ENCODE data around the gene PTPRD.

PTPRD gene

DNA sequence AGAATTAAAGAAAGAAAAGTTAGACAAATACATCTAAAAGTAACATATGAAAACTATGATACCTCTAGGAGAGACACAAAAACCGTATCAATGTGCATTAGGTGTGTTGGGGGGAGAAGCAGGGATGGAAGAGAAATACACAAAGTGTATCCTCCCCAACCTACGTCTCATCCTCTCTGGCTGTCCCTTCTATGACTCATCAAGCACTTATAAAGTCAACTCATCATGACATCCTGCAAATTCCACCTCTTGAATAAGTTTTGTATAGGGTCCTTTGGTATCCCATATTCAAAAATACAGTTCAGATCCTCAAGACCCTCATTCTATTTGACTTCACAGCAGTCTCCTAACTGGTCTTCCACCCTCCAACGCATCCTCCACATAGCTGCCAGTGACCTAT is 1895.7 kb downstream of the PTPRD start:
- no peak overlapping the region for H3K9ac ChIP-seq (ENCODE audit: low read depth in 1 of 2, low read length in 2 of 2)
- H3K27me3 ChIP-seq (ENCODE audit: control insufficient read depth in 1 of 2, insufficient read depth in 2 of 2, low read length in 2 of 2) = no peaks in the 10 kb centered on the region
- no peaks in the 10 kb centered on the region for H3K4me1 ChIP-seq (ENCODE audit: control insufficient read depth in 1 of 2, insufficient read depth in 2 of 2, low read length in 2 of 2)
- H3K36me3 ChIP-seq (ENCODE audit: control insufficient read depth in 1 of 2, insufficient read depth in 2 of 2, low read length in 2 of 2) = no peaks in the 10 kb centered on the region
- no peaks in the 10 kb centered on the region for H3K9me3 ChIP-seq (ENCODE audit: control insufficient read depth in 1 of 2, low read length in 2 of 2)
- H3K27ac ChIP-seq (ENCODE audit: low read depth, low read length) = no peak overlapping the region
- no peak overlapping the region for H3K4me3 ChIP-seq (ENCODE audit: low read depth in 1 of 2, low read length in 2 of 2)

DNA sequence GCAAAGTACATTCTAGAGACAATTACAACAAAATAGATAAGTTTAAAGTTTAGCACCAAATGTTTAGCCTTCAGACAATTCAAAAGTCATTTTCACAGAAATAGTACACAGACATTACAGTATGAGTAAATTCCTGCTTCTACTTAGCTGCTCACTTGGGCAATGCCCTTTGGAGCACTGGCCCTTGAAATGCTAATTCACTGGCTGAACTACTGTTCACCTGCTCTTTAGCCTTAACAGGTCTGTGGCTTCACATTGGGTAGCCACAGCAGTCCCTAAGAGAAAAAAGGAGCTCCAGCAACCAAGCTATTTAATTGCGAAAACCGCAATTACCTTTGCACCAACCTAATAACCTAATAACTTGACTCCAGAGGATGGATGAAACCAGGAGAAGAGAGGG is 1897.0 kb downstream of the PTPRD start:
- H3K36me3 ChIP-seq (ENCODE audit: control insufficient read depth in 1 of 2, insufficient read depth in 2 of 2, low read length in 2 of 2) = no peaks in the 10 kb centered on the region
- H3K4me3 ChIP-seq (ENCODE audit: low read depth in 1 of 2, low read length in 2 of 2) = no peak overlapping the region
- no peaks in the 10 kb centered on the region for H3K4me1 ChIP-seq (ENCODE audit: control insufficient read depth in 1 of 2, insufficient read depth in 2 of 2, low read length in 2 of 2)
- H3K9me3 ChIP-seq (ENCODE audit: control insufficient read depth in 1 of 2, low read length in 2 of 2) = no peaks in the 10 kb centered on the region
- no peak overlapping the region for H3K9ac ChIP-seq (ENCODE audit: low read depth in 1 of 2, low read length in 2 of 2)
- no peak overlapping the region for H3K27ac ChIP-seq (ENCODE audit: low read depth, low read length)
- H3K27me3 ChIP-seq (ENCODE audit: control insufficient read depth in 1 of 2, insufficient read depth in 2 of 2, low read length in 2 of 2) = no peaks in the 10 kb centered on the region

DNA sequence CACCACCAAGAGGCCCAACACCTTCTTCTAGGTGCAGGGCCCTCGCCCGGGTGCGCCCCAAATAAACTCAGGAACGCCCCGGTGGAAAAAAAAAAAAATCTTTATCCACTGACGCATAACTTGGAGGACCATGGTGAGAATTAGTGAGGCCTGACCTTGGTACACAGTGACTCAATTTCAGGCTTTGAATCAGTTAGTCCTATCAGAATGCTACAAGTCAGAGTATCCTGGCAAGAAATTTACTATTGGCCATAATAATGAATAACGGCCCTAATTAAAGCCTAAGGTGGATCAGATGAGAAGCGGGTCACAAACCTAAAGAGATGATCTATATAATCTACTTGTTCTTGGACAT is 1899.0 kb downstream of the PTPRD start:
- Histone ChIP-seq H3K4me1 (ENCODE audit: control insufficient read depth in 1 of 2, insufficient read depth in 2 of 2, low read length in 2 of 2) (no peaks in the 10 kb centered on the region), H3K4me3 (ENCODE audit: low read depth in 1 of 2, low read length in 2 of 2) (no peak overlapping the region), H3K27me3 (ENCODE audit: control insufficient read depth in 1 of 2, insufficient read depth in 2 of 2, low read length in 2 of 2) (no peaks in the 10 kb centered on the region), H3K27ac (ENCODE audit: low read depth, low read length) (no peak overlapping the region), H3K36me3 (ENCODE audit: control insufficient read depth in 1 of 2, insufficient read depth in 2 of 2, low read length in 2 of 2) (no peaks in the 10 kb centered on the region), H3K9me3 (ENCODE audit: control insufficient read depth in 1 of 2, low read length in 2 of 2) (no peaks in the 10 kb centered on the region), H3K9ac (ENCODE audit: low read depth in 1 of 2, low read length in 2 of 2) (no peak overlapping the region)

DNA sequence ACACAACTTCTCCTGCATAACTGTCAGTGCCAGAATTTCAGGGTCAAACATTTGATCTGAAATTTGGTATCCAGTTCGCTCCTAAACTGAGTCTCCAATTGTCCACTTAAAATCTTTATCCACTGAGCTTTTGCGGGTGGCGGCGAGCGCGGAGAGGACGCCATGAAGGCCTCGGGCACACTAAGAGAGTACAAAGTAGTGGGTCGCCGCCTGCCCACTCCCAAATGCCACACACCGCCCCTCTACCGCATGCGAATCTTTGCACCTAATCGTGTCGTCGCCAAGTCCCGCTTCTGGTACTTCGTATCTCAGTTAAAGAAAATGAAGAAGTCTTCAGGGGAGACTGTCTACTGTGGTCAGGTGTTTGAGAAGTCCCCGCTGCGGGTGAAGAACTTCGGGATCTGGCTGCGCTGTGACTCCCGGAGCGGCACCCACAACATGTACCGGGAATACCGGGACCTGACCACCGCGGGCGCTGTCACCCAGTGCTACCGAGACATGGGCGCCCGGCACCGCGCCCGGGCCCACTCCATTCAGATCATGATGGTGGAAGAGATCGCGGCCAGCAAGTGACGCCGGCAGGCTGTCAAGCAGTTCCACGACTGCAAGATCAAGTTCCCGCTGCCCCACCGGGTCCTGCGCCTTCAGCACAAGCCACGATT is 1899.5 kb downstream of the PTPRD start:
- no peak overlapping the region for H3K4me3 ChIP-seq (ENCODE audit: low read depth in 1 of 2, low read length in 2 of 2)
- H3K9ac ChIP-seq (ENCODE audit: low read depth in 1 of 2, low read length in 2 of 2) = no peak overlapping the region
- H3K9me3 ChIP-seq (ENCODE audit: control insufficient read depth in 1 of 2, low read length in 2 of 2) = no peaks in the 10 kb centered on the region
- H3K36me3 ChIP-seq (ENCODE audit: control insufficient read depth in 1 of 2, insufficient read depth in 2 of 2, low read length in 2 of 2) = no peaks in the 10 kb centered on the region
- no peaks in the 10 kb centered on the region for H3K27me3 ChIP-seq (ENCODE audit: control insufficient read depth in 1 of 2, insufficient read depth in 2 of 2, low read length in 2 of 2)
- no peaks in the 10 kb centered on the region for H3K4me1 ChIP-seq (ENCODE audit: control insufficient read depth in 1 of 2, insufficient read depth in 2 of 2, low read length in 2 of 2)
- no peak overlapping the region for H3K27ac ChIP-seq (ENCODE audit: low read depth, low read length)

DNA sequence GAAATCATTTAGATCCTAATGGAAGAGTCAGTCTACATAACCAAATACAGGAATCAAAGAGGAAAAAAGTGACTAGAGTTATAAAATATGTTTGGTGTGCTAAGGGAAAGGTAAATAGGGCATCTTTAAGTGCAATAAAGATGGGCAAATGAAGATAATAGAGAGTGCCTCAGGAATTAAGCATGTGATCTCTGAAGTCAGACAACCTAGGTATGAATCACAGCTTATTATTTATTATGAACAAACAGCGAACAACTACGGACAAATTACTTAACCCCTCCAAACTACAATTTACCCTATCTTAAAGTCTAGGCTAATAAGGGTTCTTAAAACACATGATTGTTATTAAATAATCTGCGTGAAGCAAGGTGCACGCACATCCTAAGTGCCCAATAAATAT is 1903.1 kb downstream of the PTPRD start:
- H3K4me3 ChIP-seq (ENCODE audit: low read depth in 1 of 2, low read length in 2 of 2) = no peak overlapping the region
- H3K27me3 ChIP-seq (ENCODE audit: control insufficient read depth in 1 of 2, insufficient read depth in 2 of 2, low read length in 2 of 2) = no peaks in the 10 kb centered on the region

DNA sequence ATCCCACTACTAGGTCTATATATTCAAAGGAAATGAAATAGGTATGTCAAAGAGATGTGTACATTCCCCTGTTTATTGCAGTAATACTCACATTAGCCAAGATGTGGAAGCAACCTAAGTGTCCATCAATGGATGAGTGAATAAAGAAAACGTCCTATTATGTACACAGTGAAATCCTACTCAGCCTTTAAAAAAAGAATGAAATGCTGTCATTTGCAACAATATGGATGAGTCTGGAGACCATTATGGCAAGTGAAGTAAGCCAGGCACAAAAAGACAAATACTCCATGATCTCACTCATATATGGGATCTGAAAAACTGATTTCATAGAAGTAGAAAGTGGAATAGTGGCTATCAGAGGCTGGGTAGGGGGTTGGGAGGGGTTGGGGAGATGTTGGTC is 1904.1 kb downstream of the PTPRD start:
- H3K9ac ChIP-seq (ENCODE audit: low read depth in 1 of 2, low read length in 2 of 2) = no peak overlapping the region
- H3K27me3 ChIP-seq (ENCODE audit: control insufficient read depth in 1 of 2, insufficient read depth in 2 of 2, low read length in 2 of 2) = no peaks in the 10 kb centered on the region
- no peak overlapping the region for H3K4me3 ChIP-seq (ENCODE audit: low read depth in 1 of 2, low read length in 2 of 2)
- no peaks in the 10 kb centered on the region for H3K9me3 ChIP-seq (ENCODE audit: control insufficient read depth in 1 of 2, low read length in 2 of 2)
- H3K4me1 ChIP-seq (ENCODE audit: control insufficient read depth in 1 of 2, insufficient read depth in 2 of 2, low read length in 2 of 2) = peaks cover 0 to 4% of the 10 kb centered on the region in 2 donors
- no peaks in the 10 kb centered on the region for H3K36me3 ChIP-seq (ENCODE audit: control insufficient read depth in 1 of 2, insufficient read depth in 2 of 2, low read length in 2 of 2)
- H3K27ac ChIP-seq (ENCODE audit: low read depth, low read length) = no peak overlapping the region

More for the DNA sequence above, 1903.1 kb downstream of the PTPRD start:
- no peak overlapping the region for H3K27ac ChIP-seq (ENCODE audit: low read depth, low read length)
- H3K9me3 ChIP-seq (ENCODE audit: control insufficient read depth in 1 of 2, low read length in 2 of 2) = no peaks in the 10 kb centered on the region
- H3K36me3 ChIP-seq (ENCODE audit: control insufficient read depth in 1 of 2, insufficient read depth in 2 of 2, low read length in 2 of 2) = no peaks in the 10 kb centered on the region
- no peak overlapping the region for H3K9ac ChIP-seq (ENCODE audit: low read depth in 1 of 2, low read length in 2 of 2)
- H3K4me1 ChIP-seq (ENCODE audit: control insufficient read depth in 1 of 2, insufficient read depth in 2 of 2, low read length in 2 of 2) = peaks cover 0 to 4% of the 10 kb centered on the region in 2 donors

DNA sequence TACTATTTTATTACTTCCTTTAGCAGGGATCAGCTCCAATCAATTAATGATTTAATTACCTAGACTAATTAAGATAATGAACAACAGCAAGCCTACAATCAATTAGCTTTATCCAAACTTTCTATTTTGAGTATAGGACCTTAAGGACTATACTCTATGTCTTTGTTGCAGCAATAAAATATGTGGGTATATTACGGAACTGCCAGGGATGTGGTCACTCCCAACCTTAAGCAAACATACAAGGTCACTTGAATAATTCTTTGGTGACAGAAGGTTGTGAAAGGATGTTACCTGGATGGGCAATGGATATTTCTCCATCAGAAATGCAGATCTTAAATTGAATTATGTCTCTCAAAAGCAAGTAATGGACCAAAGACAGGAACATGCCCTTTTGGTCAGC is 1905.8 kb downstream of the PTPRD start:
- Histone ChIP-seq H3K4me3 (ENCODE audit: low read depth in 1 of 2, low read length in 2 of 2) (no peak overlapping the region), H3K36me3 (ENCODE audit: control insufficient read depth in 1 of 2, insufficient read depth in 2 of 2, low read length in 2 of 2) (no peaks in the 10 kb centered on the region), H3K27me3 (ENCODE audit: control insufficient read depth in 1 of 2, insufficient read depth in 2 of 2, low read length in 2 of 2) (no peaks in the 10 kb centered on the region), H3K9me3 (ENCODE audit: control insufficient read depth in 1 of 2, low read length in 2 of 2) (no peaks in the 10 kb centered on the region), H3K4me1 (ENCODE audit: control insufficient read depth in 1 of 2, insufficient read depth in 2 of 2, low read length in 2 of 2) (peaks cover 0 to 4% of the 10 kb centered on the region in 2 donors), H3K27ac (ENCODE audit: low read depth, low read length) (no peak overlapping the region), H3K9ac (ENCODE audit: low read depth in 1 of 2, low read length in 2 of 2) (no peak overlapping the region)

DNA sequence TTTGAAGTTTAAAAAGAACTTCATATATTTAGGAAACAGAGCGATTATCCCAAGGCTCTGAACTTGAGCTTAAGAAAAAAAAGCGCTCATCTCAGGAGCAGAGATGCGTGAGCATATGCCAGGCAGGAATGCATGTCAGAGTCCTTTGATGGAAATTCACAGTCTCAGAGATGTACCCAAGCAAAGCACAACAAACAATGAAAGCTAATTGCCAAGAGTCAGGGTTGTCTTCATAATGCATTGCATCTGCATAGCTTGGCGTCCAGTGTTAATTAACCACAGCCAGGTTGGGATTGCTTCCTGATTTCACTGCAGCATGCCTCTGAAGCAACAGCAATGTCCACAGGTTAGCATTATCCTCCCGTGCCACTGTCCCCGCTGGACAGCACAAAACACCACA is 1906.3 kb downstream of the PTPRD start:
- Histone ChIP-seq H3K27me3 (ENCODE audit: control insufficient read depth in 1 of 2, insufficient read depth in 2 of 2, low read length in 2 of 2) (no peaks in the 10 kb centered on the region), H3K4me3 (ENCODE audit: low read depth in 1 of 2, low read length in 2 of 2) (no peak overlapping the region), H3K9me3 (ENCODE audit: control insufficient read depth in 1 of 2, low read length in 2 of 2) (no peaks in the 10 kb centered on the region), H3K27ac (ENCODE audit: low read depth, low read length) (no peak overlapping the region), H3K36me3 (ENCODE audit: control insufficient read depth in 1 of 2, insufficient read depth in 2 of 2, low read length in 2 of 2) (no peaks in the 10 kb centered on the region), H3K4me1 (ENCODE audit: control insufficient read depth in 1 of 2, insufficient read depth in 2 of 2, low read length in 2 of 2) (peaks cover 0 to 4% of the 10 kb centered on the region in 2 donors), H3K9ac (ENCODE audit: low read depth in 1 of 2, low read length in 2 of 2) (no peak overlapping the region)

DNA sequence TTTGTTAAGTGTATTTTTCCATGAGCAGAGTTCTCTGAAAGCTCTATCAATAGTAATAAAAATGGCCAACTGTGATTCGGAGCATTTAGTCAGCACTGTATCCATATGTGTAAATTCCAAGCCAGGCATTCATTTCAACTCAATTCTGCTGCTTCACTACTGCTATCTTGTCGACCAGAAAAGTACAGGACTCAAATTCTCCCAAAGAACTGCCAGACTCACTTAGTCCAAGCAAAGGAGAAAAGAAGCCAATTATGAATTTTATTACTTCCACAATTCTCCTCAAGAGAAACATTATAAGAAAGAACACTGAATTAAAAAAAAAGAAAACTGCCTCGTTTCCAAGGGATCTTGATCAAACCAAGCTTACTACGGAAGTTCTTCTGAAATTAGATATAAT is 1906.9 kb downstream of the PTPRD start:
- Histone ChIP-seq H3K9me3 (ENCODE audit: control insufficient read depth in 1 of 2, low read length in 2 of 2) (no peaks in the 10 kb centered on the region), H3K4me3 (ENCODE audit: low read depth in 1 of 2, low read length in 2 of 2) (no peak overlapping the region), H3K4me1 (ENCODE audit: control insufficient read depth in 1 of 2, insufficient read depth in 2 of 2, low read length in 2 of 2) (peaks cover 0 to 4% of the 10 kb centered on the region in 2 donors), H3K9ac (ENCODE audit: low read depth in 1 of 2, low read length in 2 of 2) (no peak overlapping the region), H3K27me3 (ENCODE audit: control insufficient read depth in 1 of 2, insufficient read depth in 2 of 2, low read length in 2 of 2) (no peaks in the 10 kb centered on the region), H3K36me3 (ENCODE audit: control insufficient read depth in 1 of 2, insufficient read depth in 2 of 2, low read length in 2 of 2) (no peaks in the 10 kb centered on the region), H3K27ac (ENCODE audit: low read depth, low read length) (no peak overlapping the region)

DNA sequence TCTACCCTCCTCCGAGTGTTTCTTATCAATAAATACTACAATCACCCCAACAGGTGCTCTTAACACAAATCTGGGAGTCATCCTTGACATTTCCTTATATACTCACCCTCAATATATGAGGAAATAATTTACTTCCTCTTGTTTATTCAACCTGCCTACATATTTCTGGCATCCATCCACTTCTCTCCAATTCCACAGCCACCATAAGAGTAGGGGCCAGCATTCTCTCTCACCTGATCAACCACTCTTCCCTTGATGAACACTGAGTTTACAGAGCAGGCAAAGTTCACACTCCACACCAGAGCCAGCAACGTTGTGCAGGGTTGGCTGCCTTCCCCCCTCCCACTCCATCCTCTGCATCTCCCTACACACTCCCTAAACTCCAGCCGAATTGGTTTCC is 1908.9 kb downstream of the PTPRD start:
- Histone ChIP-seq H3K9ac (ENCODE audit: low read depth in 1 of 2, low read length in 2 of 2) (no peak overlapping the region), H3K27ac (ENCODE audit: low read depth, low read length) (no peak overlapping the region), H3K4me1 (ENCODE audit: control insufficient read depth in 1 of 2, insufficient read depth in 2 of 2, low read length in 2 of 2) (peaks cover 0 to 4% of the 10 kb centered on the region in 2 donors), H3K4me3 (ENCODE audit: low read depth in 1 of 2, low read length in 2 of 2) (no peak overlapping the region), H3K36me3 (ENCODE audit: control insufficient read depth in 1 of 2, insufficient read depth in 2 of 2, low read length in 2 of 2) (no peaks in the 10 kb centered on the region), H3K9me3 (ENCODE audit: control insufficient read depth in 1 of 2, low read length in 2 of 2) (no peaks in the 10 kb centered on the region), H3K27me3 (ENCODE audit: control insufficient read depth in 1 of 2, insufficient read depth in 2 of 2, low read length in 2 of 2) (no peaks in the 10 kb centered on the region)

DNA sequence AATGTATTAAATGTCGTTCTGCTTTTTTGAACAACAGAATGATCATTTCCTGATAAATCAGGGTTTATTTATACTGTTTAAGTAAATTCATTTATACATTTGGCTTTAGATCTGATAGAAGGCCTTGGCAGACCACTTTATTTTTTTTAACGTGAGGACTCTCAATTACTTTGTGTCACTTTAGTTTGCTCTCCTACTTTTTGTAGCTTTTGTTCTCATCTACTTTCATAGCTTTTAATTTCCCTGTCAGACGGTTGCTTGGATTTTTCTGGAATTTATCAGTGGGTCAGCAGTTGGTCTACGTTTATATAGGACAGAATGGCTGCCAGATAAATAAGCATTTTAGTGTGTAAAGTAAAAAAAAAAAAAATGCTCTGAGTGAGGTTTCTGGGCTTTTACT is 1910.9 kb downstream of the PTPRD start:
- Histone ChIP-seq H3K9ac (ENCODE audit: low read depth in 1 of 2, low read length in 2 of 2) (no peak overlapping the region), H3K4me3 (ENCODE audit: low read depth in 1 of 2, low read length in 2 of 2) (no peak overlapping the region), H3K4me1 (ENCODE audit: control insufficient read depth in 1 of 2, insufficient read depth in 2 of 2, low read length in 2 of 2) (peaks cover 0 to 4% of the 10 kb centered on the region in 2 donors), H3K27me3 (ENCODE audit: control insufficient read depth in 1 of 2, insufficient read depth in 2 of 2, low read length in 2 of 2) (no peaks in the 10 kb centered on the region), H3K9me3 (ENCODE audit: control insufficient read depth in 1 of 2, low read length in 2 of 2) (no peaks in the 10 kb centered on the region), H3K27ac (ENCODE audit: low read depth, low read length) (no peak overlapping the region), H3K36me3 (ENCODE audit: control insufficient read depth in 1 of 2, insufficient read depth in 2 of 2, low read length in 2 of 2) (no peaks in the 10 kb centered on the region)
